ENCODE measurements around the gene AGTRAP.

The AGTRAP gene

DNA sequence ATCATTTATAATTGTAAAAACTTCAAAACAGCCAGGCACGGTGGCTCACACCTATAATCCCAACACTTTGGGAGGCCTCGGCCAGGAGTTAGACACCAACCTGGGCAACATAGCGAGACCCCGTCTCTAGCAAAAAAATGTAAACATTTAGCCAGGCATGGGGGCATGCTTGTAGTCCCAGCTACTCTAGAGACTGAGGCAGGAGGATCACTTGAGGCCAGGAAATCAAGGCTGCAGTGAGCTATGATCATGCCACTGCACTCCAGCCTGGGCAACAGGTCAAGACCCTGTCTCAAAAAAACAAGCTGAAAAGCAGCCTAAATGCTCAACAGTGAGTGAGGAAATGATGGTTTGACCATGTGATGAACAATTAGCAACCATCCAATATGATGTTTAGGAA is 33.3 kb downstream of the AGTRAP start:
- Histone ChIP-seq H3K4me3 (ENCODE audit: low read depth in 1 of 5, low read length in 5 of 5) (no peak overlapping the region), H3K9ac (ENCODE audit: low read length in 5 of 5) (no peak overlapping the region)

GRCh38 chr1:11770011-11770410 is 34.1 kb downstream of the AGTRAP start:
- Histone ChIP-seq H3K4me1 (ENCODE audit: control insufficient read depth in 5 of 5, insufficient read depth in 5 of 5, low read length in 5 of 5) (peaks cover 0 to 11% (median 3%) of the 10 kb centered on the region in 5 donors), H3K9me3 (ENCODE audit: control insufficient read depth in 5 of 5, low read length in 5 of 5) (no peaks in the 10 kb centered on the region), H3K27me3 (ENCODE audit: control insufficient read depth in 5 of 5, insufficient read depth in 4 of 5, low read length in 5 of 5) (peaks cover 0 to 18% (median 3%) of the 10 kb centered on the region in 5 donors), H3K27ac (ENCODE audit: low read depth, low read length) (no peak overlapping the region), H3K9ac (ENCODE audit: low read length in 5 of 5) (no peak overlapping the region), H3K4me3 (ENCODE audit: low read depth in 1 of 5, low read length in 5 of 5) (no peak overlapping the region), H3K36me3 (ENCODE audit: control insufficient read depth in 5 of 5, insufficient read depth in 5 of 5, low read length in 5 of 5) (no peaks in the 10 kb centered on the region)

More for the DNA sequence above, 33.3 kb downstream of the AGTRAP start:
- Histone ChIP-seq H3K27ac (ENCODE audit: low read depth, low read length) (no peak overlapping the region), H3K4me1 (ENCODE audit: control insufficient read depth in 5 of 5, insufficient read depth in 5 of 5, low read length in 5 of 5) (peaks cover 0 to 11% (median 3%) of the 10 kb centered on the region in 5 donors), H3K36me3 (ENCODE audit: control insufficient read depth in 5 of 5, insufficient read depth in 5 of 5, low read length in 5 of 5) (no peaks in the 10 kb centered on the region), H3K27me3 (ENCODE audit: control insufficient read depth in 5 of 5, insufficient read depth in 4 of 5, low read length in 5 of 5) (peaks cover 0 to 18% (median 3%) of the 10 kb centered on the region in 5 donors), H3K9me3 (ENCODE audit: control insufficient read depth in 5 of 5, low read length in 5 of 5) (no peaks in the 10 kb centered on the region)

DNA sequence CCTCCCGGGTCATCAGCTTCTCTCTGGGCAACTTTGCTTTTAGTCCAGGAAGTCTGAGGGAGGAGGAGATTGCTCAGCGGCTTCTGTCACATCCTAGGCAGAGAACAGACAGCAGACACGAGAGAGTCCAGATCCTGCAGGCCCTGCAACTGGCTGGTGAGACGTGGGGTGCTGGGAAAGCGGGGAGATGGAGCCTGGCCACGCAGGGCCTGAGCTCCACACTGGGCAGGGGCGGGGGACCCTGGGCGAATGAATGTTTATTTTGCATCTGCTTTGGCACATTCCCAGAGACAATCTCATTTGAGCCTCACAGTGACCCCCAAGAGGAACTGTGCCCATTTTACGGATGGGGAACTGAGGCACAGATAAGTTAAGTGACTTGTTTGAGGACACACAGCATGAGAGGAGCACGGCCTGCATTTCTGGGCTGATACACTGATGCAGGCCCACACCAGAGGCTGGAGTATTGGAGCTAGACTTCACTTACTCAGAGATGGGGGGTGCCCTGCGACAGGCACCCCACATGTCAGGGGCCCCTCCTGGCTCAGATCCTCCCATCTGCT is 35.6 kb downstream of the AGTRAP start:
- Histone ChIP-seq H3K27me3 (ENCODE audit: control insufficient read depth in 5 of 5, insufficient read depth in 4 of 5, low read length in 5 of 5) (peaks cover 0 to 8% (median 3%) of the 10 kb centered on the region in 5 donors), H3K9me3 (ENCODE audit: control insufficient read depth in 5 of 5, low read length in 5 of 5) (no peaks in the 10 kb centered on the region), H3K4me1 (ENCODE audit: control insufficient read depth in 5 of 5, insufficient read depth in 5 of 5, low read length in 5 of 5) (peaks cover 0 to 11% (median 3%) of the 10 kb centered on the region in 5 donors), H3K4me3 (ENCODE audit: low read depth in 1 of 5, low read length in 5 of 5) (no peak overlapping the region), H3K27ac (ENCODE audit: low read depth, low read length) (no peak overlapping the region), H3K36me3 (ENCODE audit: control insufficient read depth in 5 of 5, insufficient read depth in 5 of 5, low read length in 5 of 5) (no peaks in the 10 kb centered on the region), H3K9ac (ENCODE audit: low read length in 5 of 5) (no peak overlapping the region)

- no peak overlapping the region for H3K9ac ChIP-seq (ENCODE audit: low read length in 5 of 5)
- H3K4me3 ChIP-seq (ENCODE audit: low read depth in 1 of 5, low read length in 5 of 5), result no peak overlapping the region
- no peaks in the 10 kb centered on the region for H3K36me3 ChIP-seq (ENCODE audit: control insufficient read depth in 5 of 5, insufficient read depth in 5 of 5, low read length in 5 of 5)
- no peaks in the 10 kb centered on the region for H3K9me3 ChIP-seq (ENCODE audit: control insufficient read depth in 5 of 5, low read length in 5 of 5)
- peaks cover 0 to 11% (median 3%) of the 10 kb centered on the region in 5 donors for H3K4me1 ChIP-seq (ENCODE audit: control insufficient read depth in 5 of 5, insufficient read depth in 5 of 5, low read length in 5 of 5)
- no peak overlapping the region for H3K27ac ChIP-seq (ENCODE audit: low read depth, low read length)
- H3K27me3 ChIP-seq (ENCODE audit: control insufficient read depth in 5 of 5, insufficient read depth in 4 of 5, low read length in 5 of 5), result peaks cover 0 to 6% (median 0%) of the 10 kb centered on the region in 5 donors
Observed at GRCh38 chr1:11772458-11772857, 36.5 kb downstream of the AGTRAP start.

DNA sequence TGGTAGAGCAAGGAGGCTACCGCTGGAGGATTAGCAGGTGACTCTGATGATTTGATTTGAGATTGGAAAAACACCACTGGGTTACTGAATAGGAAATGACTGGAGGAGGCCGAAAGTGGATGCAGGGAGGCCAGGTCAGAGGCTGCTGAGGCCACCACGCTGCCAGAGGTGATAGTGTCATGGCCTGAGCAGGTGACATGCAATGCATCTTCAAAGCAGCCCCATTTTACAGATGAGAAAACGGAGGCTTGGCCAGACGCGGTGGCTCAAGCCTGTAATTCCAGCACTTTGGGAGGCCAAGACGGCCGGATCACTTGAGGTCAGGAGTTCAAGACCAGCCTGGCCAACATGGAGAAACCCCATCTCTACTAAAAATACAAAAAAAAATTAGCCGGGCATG is 38.8 kb downstream of the AGTRAP start:
- Histone ChIP-seq H3K36me3 (ENCODE audit: control insufficient read depth in 5 of 5, insufficient read depth in 5 of 5, low read length in 5 of 5) (no peaks in the 10 kb centered on the region), H3K9ac (ENCODE audit: low read length in 5 of 5) (no peak overlapping the region), H3K4me3 (ENCODE audit: low read depth in 1 of 5, low read length in 5 of 5) (no peak overlapping the region), H3K27ac (ENCODE audit: low read depth, low read length) (no peak overlapping the region), H3K9me3 (ENCODE audit: control insufficient read depth in 5 of 5, low read length in 5 of 5) (no peaks in the 10 kb centered on the region), H3K27me3 (ENCODE audit: control insufficient read depth in 5 of 5, insufficient read depth in 4 of 5, low read length in 5 of 5) (peaks cover 0 to 6% (median 0%) of the 10 kb centered on the region in 5 donors), H3K4me1 (ENCODE audit: control insufficient read depth in 5 of 5, insufficient read depth in 5 of 5, low read length in 5 of 5) (no peaks in the 10 kb centered on the region)

DNA sequence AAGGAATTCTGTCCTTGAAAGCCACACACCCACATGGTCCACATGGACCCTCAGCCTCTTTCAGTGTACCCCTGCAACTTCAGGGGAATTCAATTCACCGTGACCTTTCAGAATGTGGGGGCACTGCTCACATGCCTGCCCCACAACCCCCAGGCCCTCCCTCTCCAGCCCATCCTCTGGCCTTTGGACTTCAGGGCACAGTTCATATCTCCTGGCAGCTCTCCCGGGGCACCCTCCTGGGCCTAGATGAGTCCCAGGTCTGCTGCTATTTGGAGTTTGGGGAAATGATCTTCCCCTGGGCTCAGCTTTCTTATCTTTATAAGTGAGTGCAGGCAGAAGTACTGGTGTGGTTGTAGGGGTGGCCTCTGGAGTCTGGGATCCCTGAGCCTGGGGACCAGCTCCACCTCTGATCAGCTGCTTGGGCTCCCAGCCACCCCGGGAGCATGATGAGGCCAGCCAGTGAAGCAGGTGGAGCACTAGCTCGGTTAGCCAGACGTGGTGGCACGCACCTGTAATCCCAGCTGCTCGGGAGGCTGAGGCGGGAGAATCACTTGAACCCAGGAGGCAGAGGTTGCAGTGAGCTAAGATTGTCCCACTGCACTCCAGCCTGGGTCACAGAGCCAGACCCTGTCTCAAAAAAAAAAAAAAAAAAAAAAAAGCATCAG is 41.9 kb downstream of the AGTRAP start:
- peaks cover 0 to 2% (median 0%) of the 10 kb centered on the region in 5 donors for H3K27me3 ChIP-seq (ENCODE audit: control insufficient read depth in 5 of 5, insufficient read depth in 4 of 5, low read length in 5 of 5)
- H3K4me1 ChIP-seq (ENCODE audit: control insufficient read depth in 5 of 5, insufficient read depth in 5 of 5, low read length in 5 of 5), result no peaks in the 10 kb centered on the region
- H3K36me3 ChIP-seq (ENCODE audit: control insufficient read depth in 5 of 5, insufficient read depth in 5 of 5, low read length in 5 of 5), result no peaks in the 10 kb centered on the region
- no peaks in the 10 kb centered on the region for H3K9me3 ChIP-seq (ENCODE audit: control insufficient read depth in 5 of 5, low read length in 5 of 5)
- no peak overlapping the region for H3K9ac ChIP-seq (ENCODE audit: low read length in 5 of 5)
- H3K27ac ChIP-seq (ENCODE audit: low read depth, low read length), result no peak overlapping the region
- no peak overlapping the region for H3K4me3 ChIP-seq (ENCODE audit: low read depth in 1 of 5, low read length in 5 of 5)

DNA sequence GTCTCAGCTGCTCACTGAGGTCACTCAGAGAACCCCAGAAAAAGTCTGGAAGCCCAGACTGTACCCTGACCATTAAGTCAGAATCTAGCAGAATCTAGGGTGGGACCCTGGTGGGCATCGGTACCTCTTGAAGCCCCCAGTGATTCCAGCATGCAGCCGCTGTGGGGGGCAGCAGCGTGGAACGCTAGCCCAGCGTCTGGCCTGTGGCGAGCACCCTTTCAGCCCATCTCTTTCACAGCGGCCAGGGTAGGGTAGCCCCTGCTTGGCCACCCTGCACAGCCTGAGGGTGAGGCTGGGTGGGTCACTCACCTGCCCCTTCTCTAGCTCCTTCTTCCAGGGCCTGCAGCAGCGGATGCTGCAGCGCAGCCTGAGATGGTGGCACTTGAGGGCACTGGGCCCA is 42.4 kb downstream of the AGTRAP start:
- peaks cover 0 to 2% (median 0%) of the 10 kb centered on the region in 5 donors for H3K27me3 ChIP-seq (ENCODE audit: control insufficient read depth in 5 of 5, insufficient read depth in 4 of 5, low read length in 5 of 5)
- no peaks in the 10 kb centered on the region for H3K36me3 ChIP-seq (ENCODE audit: control insufficient read depth in 5 of 5, insufficient read depth in 5 of 5, low read length in 5 of 5)
- no peak overlapping the region for H3K27ac ChIP-seq (ENCODE audit: low read depth, low read length)
- H3K9ac ChIP-seq (ENCODE audit: low read length in 5 of 5), result no peak overlapping the region
- H3K9me3 ChIP-seq (ENCODE audit: control insufficient read depth in 5 of 5, low read length in 5 of 5), result no peaks in the 10 kb centered on the region
- H3K4me3 ChIP-seq (ENCODE audit: low read depth in 1 of 5, low read length in 5 of 5), result no peak overlapping the region
- peaks cover 0 to 2% (median 0%) of the 10 kb centered on the region in 5 donors for H3K4me1 ChIP-seq (ENCODE audit: control insufficient read depth in 5 of 5, insufficient read depth in 5 of 5, low read length in 5 of 5)

GRCh38 chr1:11778844-11779623 is 43.1 kb downstream of the AGTRAP start:
- Histone ChIP-seq H3K9ac (ENCODE audit: low read length in 5 of 5) (no peak overlapping the region), H3K27ac (ENCODE audit: low read depth, low read length) (no peak overlapping the region), H3K4me1 (ENCODE audit: control insufficient read depth in 5 of 5, insufficient read depth in 5 of 5, low read length in 5 of 5) (peaks cover 0 to 2% (median 0%) of the 10 kb centered on the region in 5 donors), H3K4me3 (ENCODE audit: low read depth in 1 of 5, low read length in 5 of 5) (no peak overlapping the region), H3K27me3 (ENCODE audit: control insufficient read depth in 5 of 5, insufficient read depth in 4 of 5, low read length in 5 of 5) (peaks cover 0 to 2% (median 0%) of the 10 kb centered on the region in 5 donors), H3K9me3 (ENCODE audit: control insufficient read depth in 5 of 5, low read length in 5 of 5) (no peaks in the 10 kb centered on the region), H3K36me3 (ENCODE audit: control insufficient read depth in 5 of 5, insufficient read depth in 5 of 5, low read length in 5 of 5) (no peaks in the 10 kb centered on the region)

GRCh38 chr1:11779715-11780379 is 43.9 kb downstream of the AGTRAP start:
- Histone ChIP-seq H3K27me3 (ENCODE audit: control insufficient read depth in 5 of 5, insufficient read depth in 4 of 5, low read length in 5 of 5) (peaks cover 0 to 2% (median 0%) of the 10 kb centered on the region in 5 donors), H3K9ac (ENCODE audit: low read length in 5 of 5) (no peak overlapping the region), H3K36me3 (ENCODE audit: control insufficient read depth in 5 of 5, insufficient read depth in 5 of 5, low read length in 5 of 5) (no peaks in the 10 kb centered on the region), H3K4me1 (ENCODE audit: control insufficient read depth in 5 of 5, insufficient read depth in 5 of 5, low read length in 5 of 5) (peaks cover 2 to 9% (median 4%) of the 10 kb centered on the region in 5 donors), H3K4me3 (ENCODE audit: low read depth in 1 of 5, low read length in 5 of 5) (no peak overlapping the region), H3K27ac (ENCODE audit: low read depth, low read length) (no peak overlapping the region), H3K9me3 (ENCODE audit: control insufficient read depth in 5 of 5, low read length in 5 of 5) (no peaks in the 10 kb centered on the region)

Data from subcutaneous abdominal adipose tissue (tissue), 5 donors.